BLaER1 treated with 17β-estradiol and CSF1 and Interleukin-3, amounts not matched to agents 10 nM and 100 nM (cell line): ENCODE results near the gene EYA2.

Experiments
- H3K27ac ChIP-seq, 11 experiments: shearing (Covaris generic); formaldehyde crosslinking; 2 replicates each; pipeline ENCODE4 v1.8.1; 2022
- H3K27me3 ChIP-seq, 11 experiments: shearing (Covaris generic); formaldehyde crosslinking; 2 replicates each; pipeline ENCODE4 v1.8.1; 2022
- H3K36me3 ChIP-seq, 11 experiments: shearing (Covaris generic); formaldehyde crosslinking; 2 replicates each; pipeline ENCODE4 v1.8.1; 2022
- H3K4me1 ChIP-seq, 10 experiments: shearing (Covaris generic); formaldehyde crosslinking; 2 replicates each; pipeline ENCODE4 v1.8.1; 2022
- H3K4me2 ChIP-seq, 11 experiments: shearing (Covaris generic); formaldehyde crosslinking; 2 replicates each; pipeline ENCODE4 v1.8.1; 2022
- H3K4me3 ChIP-seq, 10 experiments: shearing (Covaris generic); formaldehyde crosslinking; 2 replicates each; pipeline ENCODE4 v1.8.1; 2022
- H3K9ac ChIP-seq, 11 experiments: shearing (Covaris generic); formaldehyde crosslinking; 2 replicates each; pipeline ENCODE4 v1.8.1; 2022
- H3K9me3 ChIP-seq, 11 experiments: shearing (Covaris generic); formaldehyde crosslinking; replicated peaks in 1 of 11; 2 replicates each; pipeline ENCODE4 v1.8.1; 2022
- H4K20me1 ChIP-seq, 11 experiments: shearing (Covaris generic); formaldehyde crosslinking; 2 replicates each; pipeline ENCODE4 v1.8.1; 2022
- Cebpa-rat ChIP-seq, 11 experiments: shearing (Covaris generic); IDR thresholded peaks; 2 replicates each; pipeline ENCODE4 v1.8.1; 2022

EYA2 gene

DNA sequence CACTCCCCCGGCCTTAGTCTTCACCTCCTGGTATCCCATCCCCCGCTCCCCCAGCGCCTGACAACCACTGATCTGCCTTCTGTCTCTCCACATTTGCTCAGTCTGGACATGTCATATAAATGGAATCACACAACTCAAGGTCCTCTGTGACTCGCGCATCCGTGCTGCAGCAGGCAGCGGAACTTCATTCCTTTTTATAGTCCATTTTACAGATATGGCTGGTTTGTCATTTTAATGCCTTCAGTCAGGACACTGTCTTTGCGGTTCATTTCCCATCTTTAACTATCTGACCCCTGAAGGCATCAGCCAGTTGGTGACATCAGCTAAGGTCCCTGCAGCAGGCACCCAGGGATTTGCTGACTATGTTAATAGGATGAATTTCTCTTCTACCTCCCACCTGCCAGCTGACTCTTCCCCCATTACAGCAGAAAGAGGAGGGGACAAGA lies 336.2 kb downstream of the EYA2 start:
- no peak for TF ChIP-seq Cebpa-rat (IDR thresholded peaks at IDR 0.05)
- Histone ChIP-seq H3K36me3 (peaks cover 99 to 100% (median 100%) of the 10 kb centered on the region in 11 experiments), H3K4me2 (no peak overlapping the region)

GRCh38 chr20:47231382-47232039 lies 336.9 kb downstream of the EYA2 start:
- no peaks in the 10 kb centered on the region for H3K9me3 ChIP-seq
- H3K27me3 ChIP-seq: no peaks in the 10 kb centered on the region
- H3K27ac ChIP-seq: peak overlapping the region in 1 of 11 experiments; percentile 36; a peak in 1 of 22 replicates
- H3K9ac ChIP-seq: no peak overlapping the region
- H3K4me2 ChIP-seq: no peak overlapping the region
- H4K20me1 ChIP-seq: peaks cover 21 to 92% (median 33%) of the 10 kb centered on the region in 11 experiments; a peak in 18 of 22 replicates
- peak in 5 of 11 experiments; percentile 13 to 75 (median 46); a peak in 7 of 22 replicates for TF ChIP-seq Cebpa-rat (IDR thresholded peaks at IDR 0.05)
- peaks cover 99 to 100% (median 100%) of the 10 kb centered on the region in 11 experiments for H3K36me3 ChIP-seq
- no peak overlapping the region for H3K4me3 ChIP-seq
- H3K4me1 ChIP-seq: peaks cover 21 to 59% (median 51%) of the 10 kb centered on the region in 10 experiments

More for the DNA sequence above, 336.2 kb downstream of the EYA2 start:
- no peaks in the 10 kb centered on the region for H3K9me3 ChIP-seq
- no peak overlapping the region; a peak in 1 of 20 replicates for H3K4me3 ChIP-seq
- H3K9ac ChIP-seq: no peak overlapping the region
- H3K27ac ChIP-seq: 0 out of 22 replicates have a peak overlapping the region, but pooled peaks of 2 of the 11 experiments have one; percentile 8 to 11
- H3K4me1 ChIP-seq: peaks cover 16 to 59% (median 50%) of the 10 kb centered on the region in 10 experiments
- no peaks in the 10 kb centered on the region for H3K27me3 ChIP-seq
- H4K20me1 ChIP-seq: peaks cover 16 to 87% (median 28%) of the 10 kb centered on the region in 11 experiments; a peak in 18 of 22 replicates

DNA sequence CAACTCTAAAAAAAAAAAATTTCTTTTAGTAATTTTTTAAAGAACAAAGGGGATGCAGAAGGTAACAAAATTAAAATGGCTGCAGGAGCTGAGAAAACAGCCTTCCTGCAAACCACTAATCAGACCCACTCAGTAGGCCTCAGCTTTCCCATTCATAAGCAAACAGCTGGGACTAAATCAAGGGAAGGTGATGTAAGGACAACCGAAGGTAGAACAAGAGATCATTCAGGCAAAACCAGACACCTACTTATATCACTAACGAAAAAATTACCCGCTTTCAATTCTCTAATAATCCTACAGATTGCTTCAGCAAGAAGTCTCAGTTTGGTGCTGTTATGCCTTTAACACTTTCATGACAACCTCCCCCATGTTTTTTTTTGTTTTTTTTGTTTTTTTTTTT lies 337.9 kb downstream of the EYA2 start:
- TF ChIP-seq Cebpa-rat (IDR thresholded peaks at IDR 0.05): no peak
- H3K27me3 ChIP-seq: no peaks in the 10 kb centered on the region
- peaks cover 22 to 93% (median 43%) of the 10 kb centered on the region in 11 experiments; a peak in 18 of 22 replicates for H4K20me1 ChIP-seq
- no peaks in the 10 kb centered on the region for H3K9me3 ChIP-seq
- H3K4me3 ChIP-seq: no peak overlapping the region
- peak overlapping the region in 4 of 11 experiments; percentile 30 to 59 (median 43); a peak in 5 of 22 replicates for H3K27ac ChIP-seq
- H3K4me2 ChIP-seq: peak overlapping the region in 6 of 11 experiments; percentile 43 to 73 (median 66); a peak in 9 of 22 replicates
- peaks cover 99 to 100% (median 100%) of the 10 kb centered on the region in 11 experiments for H3K36me3 ChIP-seq
- peaks cover 29 to 68% (median 59%) of the 10 kb centered on the region in 10 experiments for H3K4me1 ChIP-seq
- peak overlapping the region in 1 of 11 experiments; percentile 32; a peak in 1 of 22 replicates for H3K9ac ChIP-seq

- Histone ChIP-seq H3K9me3 (no peaks in the 10 kb centered on the region), H3K4me1 (peaks cover 40 to 79% (median 70%) of the 10 kb centered on the region in 10 experiments), H4K20me1 (peaks cover 25 to 89% (median 53%) of the 10 kb centered on the region in 11 experiments; a peak in 18 of 22 replicates), H3K36me3 (peaks cover 97 to 100% (median 100%) of the 10 kb centered on the region in 11 experiments), H3K9ac (peak overlapping the region in 6 of 11 experiments; percentile 8 to 34 (median 17); a peak in 7 of 22 replicates), H3K4me3 (no peak overlapping the region), H3K4me2 (peak overlapping the region; percentile 15 to 73 (median 52); a peak in 21 of 22 replicates), H3K27me3 (no peaks in the 10 kb centered on the region), H3K27ac (peak overlapping the region in 7 of 11 experiments; percentile 10 to 59 (median 36); a peak in 12 of 22 replicates)
- 0 out of 22 replicates have a peak, but pooled peaks of 1 of the 11 experiments have one; percentile 49 for TF ChIP-seq Cebpa-rat (IDR thresholded peaks at IDR 0.05)
Observed at GRCh38 chr20:47233333-47234188, 338.9 kb downstream of the EYA2 start.

DNA sequence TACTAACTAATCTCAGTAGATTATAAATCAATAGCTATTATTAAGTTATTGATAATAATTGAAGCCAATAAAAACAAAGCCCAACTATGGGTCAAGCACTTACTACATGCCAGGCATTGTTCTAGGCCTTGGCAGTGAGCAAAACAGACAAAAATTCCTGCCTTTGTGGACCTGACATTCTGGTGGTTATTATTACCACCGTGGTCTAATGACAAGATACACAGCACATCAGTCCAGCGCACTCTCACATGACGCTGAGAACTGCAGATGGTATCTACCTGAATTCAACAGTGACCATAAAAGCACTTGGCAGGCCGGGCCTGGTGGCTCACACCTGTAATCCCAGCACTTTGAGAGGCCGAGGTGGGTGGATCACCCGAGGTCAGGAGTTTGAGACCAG lies 340.5 kb downstream of the EYA2 start:
- Histone ChIP-seq H3K4me2 (peak overlapping the region in 3 of 11 experiments; percentile 74 to 86 (median 77); a peak in 5 of 22 replicates), H4K20me1 (peaks cover 40 to 90% (median 69%) of the 10 kb centered on the region in 11 experiments; a peak in 21 of 22 replicates), H3K36me3 (peaks cover 82 to 94% (median 87%) of the 10 kb centered on the region in 11 experiments), H3K4me3 (no peak overlapping the region), H3K9ac (no peak overlapping the region), H3K4me1 (peaks cover 55 to 94% (median 85%) of the 10 kb centered on the region in 10 experiments), H3K27me3 (no peaks in the 10 kb centered on the region), H3K27ac (peak overlapping the region in 1 of 11 experiments; percentile 79; a peak in 1 of 22 replicates), H3K9me3 (no peaks in the 10 kb centered on the region)
- no peak for TF ChIP-seq Cebpa-rat (IDR thresholded peaks at IDR 0.05)

- Histone ChIP-seq H3K27me3 (no peaks in the 10 kb centered on the region), H3K4me1 (peaks cover 58 to 98% (median 90%) of the 10 kb centered on the region in 10 experiments), H3K4me2 (peak overlapping the region in 7 of 11 experiments; percentile 74 to 92 (median 82); a peak in 14 of 22 replicates), H4K20me1 (peaks cover 36 to 90% (median 64%) of the 10 kb centered on the region in 11 experiments; a peak in 21 of 22 replicates), H3K27ac (peak overlapping the region in 4 of 11 experiments; percentile 46 to 82 (median 80); a peak in 6 of 22 replicates), H3K9me3 (no peaks in the 10 kb centered on the region), H3K4me3 (no peak overlapping the region), H3K36me3 (peaks cover 74 to 94% (median 84%) of the 10 kb centered on the region in 11 experiments), H3K9ac (peak overlapping the region in 1 of 11 experiments; percentile 12; a peak in 1 of 22 replicates)
- no peak for TF ChIP-seq Cebpa-rat (IDR thresholded peaks at IDR 0.05)
Observed at GRCh38 chr20:47235853-47236638, 341.4 kb downstream of the EYA2 start.

- peaks cover 34 to 89% (median 59%) of the 10 kb centered on the region in 11 experiments; a peak in 21 of 22 replicates for H4K20me1 ChIP-seq
- peaks cover 58 to 98% (median 85%) of the 10 kb centered on the region in 10 experiments for H3K4me1 ChIP-seq
- 0 out of 22 replicates have a peak overlapping the region, but pooled peaks of 1 of the 11 experiments have one; percentile 12 for H3K9ac ChIP-seq
- H3K27ac ChIP-seq: peak overlapping the region in 4 of 11 experiments; percentile 46 to 82 (median 80); a peak in 7 of 22 replicates
- TF ChIP-seq Cebpa-rat (IDR thresholded peaks at IDR 0.05): no peak
- no peaks in the 10 kb centered on the region for H3K9me3 ChIP-seq
- no peak overlapping the region for H3K4me3 ChIP-seq
- peaks cover 69 to 94% (median 84%) of the 10 kb centered on the region in 11 experiments for H3K36me3 ChIP-seq
- peak overlapping the region in 7 of 11 experiments; percentile 74 to 92 (median 82); a peak in 13 of 22 replicates for H3K4me2 ChIP-seq
- no peaks in the 10 kb centered on the region for H3K27me3 ChIP-seq
Observed at GRCh38 chr20:47236639-47236900, 341.9 kb downstream of the EYA2 start.
